RKO (cell line): Measurements from ENCODE around the gene RBM33.

Experiments
- DNase-seq: peaks from one replicate; pipeline ENCODE4 v3.0.0-alpha.2; 2016; ENCODE audit warnings: low spot score

RBM33 gene

GRCh38 chr7:155747209-155747608 is 102.7 kb downstream of the RBM33 start:
- no peak for DNase-seq

- DNase-seq, result no peak
Measured at GRCh38 chr7:155749578-155749977, 105.1 kb downstream of the RBM33 start.

GRCh38 chr7:155750255-155751125 is 106.0 kb downstream of the RBM33 start:
- DNase-seq, result no peak

DNA sequence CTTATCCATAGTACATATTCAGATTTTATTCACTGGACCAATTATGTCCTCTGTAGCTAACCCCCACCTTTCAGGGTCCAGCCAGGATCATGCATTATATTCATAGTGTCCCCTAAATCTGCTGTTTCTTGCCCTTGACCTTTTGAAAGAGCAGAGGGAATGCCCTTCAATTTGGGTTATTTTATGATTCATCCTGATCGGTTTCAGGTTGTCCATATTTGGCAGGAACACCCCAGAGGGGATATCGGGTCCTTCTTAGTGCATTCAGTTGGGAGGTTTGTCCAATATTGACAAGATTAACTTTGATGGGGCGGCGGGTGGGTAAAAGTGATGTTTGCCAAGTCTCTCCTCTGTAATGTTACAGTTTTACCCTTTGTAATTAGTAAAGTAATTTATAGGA is 106.9 kb downstream of the RBM33 start:
- DNase-seq, result no peak

- no peak for DNase-seq
Measured at GRCh38 chr7:155752756-155753445, 108.4 kb downstream of the RBM33 start.

DNA sequence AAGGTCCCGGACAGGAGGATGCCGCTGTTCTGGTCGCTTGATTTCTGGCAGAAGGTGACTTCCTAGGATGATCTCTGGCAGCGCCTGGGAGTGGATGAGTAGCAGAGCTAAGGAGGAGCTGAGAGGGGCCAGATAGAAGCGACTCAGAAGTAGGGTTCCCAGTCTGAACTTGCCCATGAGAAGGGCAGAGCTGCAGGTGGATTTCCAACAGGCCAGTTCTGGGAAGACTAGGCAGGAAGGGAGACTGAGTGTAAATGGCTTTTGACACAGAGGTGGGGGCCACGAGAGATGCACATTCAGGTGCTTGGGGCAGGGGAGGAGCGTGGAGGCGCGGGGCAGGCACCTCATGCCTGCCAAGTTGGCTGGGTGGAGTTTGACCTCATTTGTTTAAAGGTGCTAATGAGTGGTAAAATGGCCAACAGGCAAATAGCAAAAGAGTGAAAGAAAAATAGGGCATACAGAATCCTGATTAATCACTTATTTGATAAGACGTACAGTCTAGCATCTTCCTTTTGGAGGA is 109.0 kb downstream of the RBM33 start:
- DNase-seq, result no peak

- no peak for DNase-seq
Measured at GRCh38 chr7:155754165-155754564, 109.7 kb downstream of the RBM33 start.

- DNase-seq, result no peak
Measured at GRCh38 chr7:155755026-155755425, 110.6 kb downstream of the RBM33 start.

- no peak for DNase-seq
Measured at GRCh38 chr7:155756322-155756721, 111.9 kb downstream of the RBM33 start.

DNA sequence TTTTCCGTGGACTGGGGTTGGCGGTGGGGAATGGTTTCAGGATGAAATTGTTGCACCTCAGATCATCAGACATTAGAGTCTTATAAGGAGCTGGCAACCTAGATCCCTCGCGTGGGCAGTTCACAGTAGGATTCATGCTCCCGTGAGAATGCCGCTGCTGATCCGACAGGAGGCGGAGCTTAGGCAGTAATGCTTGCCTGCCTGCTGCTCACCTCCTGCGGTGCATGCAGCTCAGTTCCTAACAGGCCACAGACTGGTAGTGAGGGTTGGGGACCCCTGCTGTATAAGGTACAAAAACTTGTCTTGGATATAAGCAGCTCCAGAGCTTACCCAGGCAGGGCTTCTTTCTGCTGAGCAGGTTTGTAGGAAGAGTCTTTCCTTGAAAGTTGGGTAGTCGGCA is 113.9 kb downstream of the RBM33 start:
- DNase-seq, result no peak

DNA sequence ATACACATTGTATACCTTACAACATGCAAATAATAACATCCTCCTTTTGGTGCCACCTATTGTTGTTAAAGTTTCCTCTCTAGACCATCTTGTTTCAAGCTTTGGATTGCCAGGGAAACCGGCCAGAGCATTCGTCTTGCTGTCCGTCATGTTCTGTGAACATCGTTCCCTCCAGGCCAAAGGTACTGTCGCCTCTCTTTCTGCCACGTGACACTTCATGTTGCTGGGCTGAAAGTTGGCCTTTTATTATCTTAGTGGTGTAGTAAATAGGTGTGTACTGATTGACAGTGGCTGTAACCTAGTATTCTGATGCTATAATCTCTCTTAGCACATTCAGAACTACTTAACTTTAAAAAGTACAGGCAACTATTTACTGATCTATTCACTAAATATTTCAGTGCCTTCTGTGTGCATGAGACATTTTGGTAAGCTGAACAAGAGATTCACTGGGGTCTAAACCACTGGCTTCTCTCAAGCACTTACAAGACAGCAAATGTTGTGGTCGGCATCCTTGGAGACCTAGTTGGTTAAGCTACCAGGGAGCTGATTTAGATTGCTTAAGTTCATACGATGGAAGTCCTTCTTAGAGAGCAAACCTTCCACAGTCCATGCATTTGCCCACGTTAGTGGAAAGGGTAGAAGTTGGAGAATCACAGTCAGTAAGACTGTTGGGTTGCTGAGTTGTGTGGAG is 115.4 kb downstream of the RBM33 start:
- no peak for DNase-seq

DNA sequence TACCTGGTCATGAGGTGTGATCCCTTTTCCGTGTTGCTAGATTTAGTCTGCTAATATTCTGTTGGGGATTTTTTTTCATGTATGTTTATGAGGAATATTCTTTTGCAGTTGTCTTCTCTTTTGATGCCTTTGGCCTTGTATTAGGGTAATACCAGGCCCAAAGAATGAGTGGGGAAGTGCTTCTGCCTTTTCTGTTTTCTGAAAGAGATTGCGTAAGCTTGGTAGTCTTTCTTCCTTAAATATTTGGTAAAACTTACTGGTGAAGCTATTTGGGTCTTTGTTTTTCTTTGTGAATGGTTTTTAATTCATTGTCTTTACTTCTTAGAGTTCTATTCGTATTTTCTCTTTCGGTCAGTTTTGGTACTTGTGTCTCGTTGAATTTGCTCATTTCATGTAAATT is 116.7 kb downstream of the RBM33 start:
- DNase-seq, result no peak

DNA sequence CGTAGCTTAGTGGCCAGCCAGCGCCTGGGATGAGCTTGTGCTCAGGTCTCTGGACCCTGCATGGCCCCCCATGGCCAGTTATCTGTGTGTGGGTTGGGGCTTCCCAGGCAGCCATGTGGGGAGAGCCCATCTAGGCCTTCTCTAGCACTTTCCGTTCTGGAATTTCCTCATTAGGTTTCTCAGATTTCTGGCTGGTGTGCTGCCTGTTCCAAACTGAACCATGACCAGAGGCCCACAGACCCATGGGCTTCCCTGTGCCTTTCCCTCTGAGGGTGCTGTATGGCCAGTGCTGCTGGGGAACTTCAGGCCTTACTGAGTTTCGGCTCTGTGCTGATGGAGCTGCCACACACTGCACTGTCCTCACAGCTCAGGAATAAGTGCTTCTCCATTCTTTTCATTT is 117.6 kb downstream of the RBM33 start:
- DNase-seq, result no peak

- no peak for DNase-seq
Measured at GRCh38 chr7:155762655-155763054, 118.2 kb downstream of the RBM33 start.

- DNase-seq, result no peak
Measured at GRCh38 chr7:155763122-155763521, 118.7 kb downstream of the RBM33 start.

- no peak for DNase-seq
Measured at GRCh38 chr7:155763691-155764437, 119.4 kb downstream of the RBM33 start.

- DNase-seq, result no peak
Measured at GRCh38 chr7:155764438-155764793, 120.0 kb downstream of the RBM33 start.

DNA sequence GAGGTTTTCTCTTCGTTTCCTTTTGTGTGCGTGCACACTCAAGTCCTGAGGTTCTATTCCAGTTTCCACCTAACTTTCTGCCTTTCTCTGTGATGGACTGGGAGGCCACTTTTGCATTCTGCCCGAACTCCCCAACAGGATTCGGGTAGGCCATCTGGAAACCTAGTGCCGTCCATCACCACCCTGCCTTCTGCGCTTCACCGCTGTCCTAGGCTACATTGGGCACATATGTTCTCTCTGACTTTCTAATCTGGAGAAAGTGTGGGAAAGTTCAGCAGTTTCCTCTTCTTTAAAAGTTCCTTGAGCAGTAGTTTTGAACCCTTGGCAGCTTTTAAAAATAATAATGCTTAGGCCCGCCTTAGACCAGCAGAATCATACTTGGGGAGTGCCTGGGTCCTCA is 121.0 kb downstream of the RBM33 start:
- DNase-seq, result no peak

DNA sequence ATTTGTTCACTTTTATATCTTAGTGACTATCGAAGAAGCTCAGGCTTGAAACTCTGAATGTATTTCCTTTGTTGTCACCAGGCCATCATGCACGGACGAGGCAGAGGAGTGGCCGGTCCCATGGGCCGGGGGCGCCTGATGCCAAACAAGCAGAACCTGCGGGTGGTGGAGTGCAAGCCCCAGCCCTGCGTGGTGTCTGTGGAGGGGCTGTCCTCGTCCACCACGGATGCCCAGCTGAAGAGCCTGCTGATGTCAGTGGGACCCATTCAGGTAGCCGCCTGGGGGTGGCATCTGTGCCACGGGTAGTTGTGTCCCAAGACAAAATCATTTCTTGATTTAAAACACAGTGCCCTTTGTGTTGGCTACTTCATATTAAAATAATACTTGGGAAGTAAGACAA is 121.9 kb downstream of the RBM33 start:
- DNase-seq, result no peak

DNA sequence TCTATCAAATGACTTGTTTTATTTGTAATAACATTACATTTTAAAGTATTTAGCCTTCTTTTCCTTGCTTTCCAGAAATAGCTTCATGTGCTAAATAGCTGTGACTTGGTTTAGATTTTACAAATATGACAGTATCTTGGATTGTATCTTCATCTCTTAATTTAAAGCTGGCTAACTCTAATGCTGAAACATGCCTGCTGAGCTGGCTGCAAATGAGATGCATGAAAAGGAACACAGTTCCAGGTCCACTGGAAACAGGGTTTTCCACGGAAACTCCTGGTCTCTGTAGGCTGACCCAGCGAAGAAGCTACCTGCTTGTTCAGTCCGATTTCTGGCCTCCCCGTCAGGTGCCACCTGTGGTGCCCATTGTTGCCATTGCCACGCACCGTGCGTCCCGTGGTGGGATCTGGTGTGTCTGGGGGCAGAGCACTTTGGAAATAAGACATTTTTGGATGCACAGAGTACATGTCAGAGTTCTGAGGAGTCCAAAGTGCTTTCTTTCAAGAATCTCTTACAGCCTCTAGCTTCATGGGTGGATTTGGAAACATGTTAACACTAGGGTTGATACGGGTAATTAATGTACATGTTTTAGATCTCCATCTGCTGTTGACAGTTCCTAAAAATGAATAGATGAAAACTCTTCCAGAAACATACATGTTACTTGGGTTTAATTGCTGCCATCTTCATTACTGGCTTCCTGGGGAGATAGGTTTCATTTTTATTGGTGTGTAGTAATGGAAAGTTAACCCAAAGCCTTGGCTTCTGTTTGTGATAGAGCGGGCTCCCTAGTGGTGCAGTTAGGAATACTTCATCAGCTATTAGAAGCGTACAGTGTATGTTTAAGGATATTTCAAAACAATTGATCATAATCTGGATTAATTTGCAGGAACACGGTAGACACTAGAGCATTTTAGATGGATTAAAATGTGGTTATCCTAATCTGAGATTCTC is 122.8 kb downstream of the RBM33 start:
- no peak for DNase-seq

- DNase-seq, result no peak
Measured at GRCh38 chr7:155769701-155770100, 125.2 kb downstream of the RBM33 start.
